ENCODE measurements around the gene TIMMDC1. TPM values are rescaled to one million over a fixed set of nuclear protein-coding genes. Genes with fewer than 3 reads are reported as not detected.
A peak's percentile ranks its signal among the peaks of the same experiment; 100 is the strongest.

TIMMDC1 gene, protein sequence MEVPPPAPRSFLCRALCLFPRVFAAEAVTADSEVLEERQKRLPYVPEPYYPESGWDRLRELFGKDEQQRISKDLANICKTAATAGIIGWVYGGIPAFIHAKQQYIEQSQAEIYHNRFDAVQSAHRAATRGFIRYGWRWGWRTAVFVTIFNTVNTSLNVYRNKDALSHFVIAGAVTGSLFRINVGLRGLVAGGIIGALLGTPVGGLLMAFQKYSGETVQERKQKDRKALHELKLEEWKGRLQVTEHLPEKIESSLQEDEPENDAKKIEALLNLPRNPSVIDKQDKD
- 65.6 and 134 TPM in 2 replicates for total RNA-seq (ENCODE audit: low replicate concordance)

DNA sequence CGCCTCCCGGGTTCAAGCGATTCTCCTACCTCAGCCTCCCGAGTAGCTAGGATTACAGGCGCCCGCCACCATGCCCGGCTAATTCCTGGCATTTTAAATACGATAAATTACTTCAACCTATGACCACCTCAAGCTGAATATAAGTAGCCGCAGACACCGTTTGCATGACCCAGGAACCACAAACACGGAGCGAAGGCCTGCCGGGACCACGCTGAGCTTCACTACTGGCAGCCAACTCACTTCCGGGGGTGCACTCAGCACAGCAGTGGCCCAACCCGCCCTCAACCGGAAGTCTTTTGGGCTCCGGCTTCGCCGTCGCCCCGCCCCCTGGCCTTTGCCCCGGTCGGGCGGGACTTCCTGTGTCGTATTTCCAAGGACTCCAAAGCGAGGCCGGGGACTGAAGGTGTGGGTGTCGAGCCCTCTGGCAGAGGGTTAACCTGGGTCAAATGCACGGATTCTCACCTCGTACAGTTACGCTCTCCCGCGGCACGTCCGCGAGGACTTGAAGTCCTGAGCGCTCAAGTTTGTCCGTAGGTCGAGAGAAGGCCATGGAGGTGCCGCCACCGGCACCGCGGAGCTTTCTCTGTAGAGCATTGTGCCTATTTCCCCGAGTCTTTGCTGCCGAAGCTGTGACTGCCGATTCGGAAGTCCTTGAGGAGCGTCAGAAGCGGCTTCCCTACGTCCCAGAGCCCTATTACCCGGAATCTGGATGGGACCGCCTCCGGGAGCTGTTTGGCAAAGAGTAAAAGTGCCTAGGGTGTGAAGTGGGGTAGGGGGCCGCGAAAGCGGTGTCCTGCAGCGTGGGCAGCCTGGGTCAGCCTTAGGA lies at the start of gene TIMMDC1:
Gene TIMMDC1, plus strand, starts transcription at position 362 of the 826 bp plus-strand sequence. Its CDS starts 187 bp downstream, at position 549.
- peak; percentile 92 for DNase-seq (ENCODE audit: low read depth)
- H3K4me3 ChIP-seq (ENCODE audit: low read depth, low read length) = peak within 1 kb of the TSS; percentile 94
- TF ChIP-seq, protein P1, sequence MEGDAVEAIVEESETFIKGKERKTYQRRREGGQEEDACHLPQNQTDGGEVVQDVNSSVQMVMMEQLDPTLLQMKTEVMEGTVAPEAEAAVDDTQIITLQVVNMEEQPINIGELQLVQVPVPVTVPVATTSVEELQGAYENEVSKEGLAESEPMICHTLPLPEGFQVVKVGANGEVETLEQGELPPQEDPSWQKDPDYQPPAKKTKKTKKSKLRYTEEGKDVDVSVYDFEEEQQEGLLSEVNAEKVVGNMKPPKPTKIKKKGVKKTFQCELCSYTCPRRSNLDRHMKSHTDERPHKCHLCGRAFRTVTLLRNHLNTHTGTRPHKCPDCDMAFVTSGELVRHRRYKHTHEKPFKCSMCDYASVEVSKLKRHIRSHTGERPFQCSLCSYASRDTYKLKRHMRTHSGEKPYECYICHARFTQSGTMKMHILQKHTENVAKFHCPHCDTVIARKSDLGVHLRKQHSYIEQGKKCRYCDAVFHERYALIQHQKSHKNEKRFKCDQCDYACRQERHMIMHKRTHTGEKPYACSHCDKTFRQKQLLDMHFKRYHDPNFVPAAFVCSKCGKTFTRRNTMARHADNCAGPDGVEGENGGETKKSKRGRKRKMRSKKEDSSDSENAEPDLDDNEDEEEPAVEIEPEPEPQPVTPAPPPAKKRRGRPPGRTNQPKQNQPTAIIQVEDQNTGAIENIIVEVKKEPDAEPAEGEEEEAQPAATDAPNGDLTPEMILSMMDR (IDR thresholded peaks at IDR 0.05; ENCODE audit: insufficient read depth, low read length) = no peak

GRCh38 chr3:119453822-119454221 lies 44.5 kb upstream of the TIMMDC1 start:
- DNase-seq (ENCODE audit: low read depth) = no peak
- TF ChIP-seq, protein P1 (IDR thresholded peaks at IDR 0.05; ENCODE audit: insufficient read depth, low read length) = no peak
- H3K4me3 ChIP-seq (ENCODE audit: low read depth, low read length) = no peak overlapping the region

DNA sequence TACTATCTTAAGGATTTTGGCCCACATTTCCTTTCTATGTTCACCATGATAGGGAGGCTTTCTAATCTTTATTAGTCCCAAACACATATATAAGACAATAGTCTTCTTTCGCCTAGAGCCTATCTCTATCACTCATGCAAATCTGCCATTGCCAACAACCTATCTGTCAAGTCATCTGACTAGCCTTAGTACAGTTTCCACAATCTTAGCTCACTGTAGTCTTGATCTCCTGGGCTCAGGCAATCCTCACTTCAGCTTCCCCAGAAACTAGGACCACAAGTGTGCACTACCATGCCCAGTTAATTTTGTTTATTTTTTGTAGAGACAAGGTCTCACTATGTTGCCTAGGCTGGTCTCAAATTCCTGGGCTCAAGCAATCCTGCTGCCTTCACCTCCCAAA lies 41.9 kb upstream of the TIMMDC1 start:
- TF ChIP-seq, protein P1 (IDR thresholded peaks at IDR 0.05; ENCODE audit: insufficient read depth, low read length) = no peak
- H3K4me3 ChIP-seq (ENCODE audit: low read depth, low read length) = no peak overlapping the region

DNA sequence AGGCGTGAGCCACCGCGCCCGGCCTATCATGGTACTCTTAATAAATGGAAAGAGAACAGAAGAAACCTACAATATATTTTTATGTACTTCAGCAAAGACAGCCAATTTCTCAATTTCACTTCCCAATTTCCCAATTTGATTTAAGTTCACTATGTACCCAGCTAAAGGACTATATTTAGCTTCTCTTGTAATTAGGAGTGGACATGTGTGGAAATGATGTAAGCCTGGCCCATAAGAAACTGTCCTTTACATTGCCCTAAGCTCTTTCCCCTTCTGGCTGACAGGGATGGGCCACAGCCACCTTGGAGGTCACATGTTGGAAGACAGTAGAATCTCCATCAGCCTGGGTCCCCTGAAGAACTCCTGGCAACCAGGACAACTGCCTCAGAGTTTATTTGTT lies 41.1 kb upstream of the TIMMDC1 start:
- DNase-seq (ENCODE audit: low read depth) = no peak
- TF ChIP-seq, protein P1 (IDR thresholded peaks at IDR 0.05; ENCODE audit: insufficient read depth, low read length) = no peak
- H3K4me3 ChIP-seq (ENCODE audit: low read depth, low read length) = no peak overlapping the region

More for the DNA sequence above, 41.9 kb upstream of the TIMMDC1 start:
- no peak for DNase-seq (ENCODE audit: low read depth)

DNA sequence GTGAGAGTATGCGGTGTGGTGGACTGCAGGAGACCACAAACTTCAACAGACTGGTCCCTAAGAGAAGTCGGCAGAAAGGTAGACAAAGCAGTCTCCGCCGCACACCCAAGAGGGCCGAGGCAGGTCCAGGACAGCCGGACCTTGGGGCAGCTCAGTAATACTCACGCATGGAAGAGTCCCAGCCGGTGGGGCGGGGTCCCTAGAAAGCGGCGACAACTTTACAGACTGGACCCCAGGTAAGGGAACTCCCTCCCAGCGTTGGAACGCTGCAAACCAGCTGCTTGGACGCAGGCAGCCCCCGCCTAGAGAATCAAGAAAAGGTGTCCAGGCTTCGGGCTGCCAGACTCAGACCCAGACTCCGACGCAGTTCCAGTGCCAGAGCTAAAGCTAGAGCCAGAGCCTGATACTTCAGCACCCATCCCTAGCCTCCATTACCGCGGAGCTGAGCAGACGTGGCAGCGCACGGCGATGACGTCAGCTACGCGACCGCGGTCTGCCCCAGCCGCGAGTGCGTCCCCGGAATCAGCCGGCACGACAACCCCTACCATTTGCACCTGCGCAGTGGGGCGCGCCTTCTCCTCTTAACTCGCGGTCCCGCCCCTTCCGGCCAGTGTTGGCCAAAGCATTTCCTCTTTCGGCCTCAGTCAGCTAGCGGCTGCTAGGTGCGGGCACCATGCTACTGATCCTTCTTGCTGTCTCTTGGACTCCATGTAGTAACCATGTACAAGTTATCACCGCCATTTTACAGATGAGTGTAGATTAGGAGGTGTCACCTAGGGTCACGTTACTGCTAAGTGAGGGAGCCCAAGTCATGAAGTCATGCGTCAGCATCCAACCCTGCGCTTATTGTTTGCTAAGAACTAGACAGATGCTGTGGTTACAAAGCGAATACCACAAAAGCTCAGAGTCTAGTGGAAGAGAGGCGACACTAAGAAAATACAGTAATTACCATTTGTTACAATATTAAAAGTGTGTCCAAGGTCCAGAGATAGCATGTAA lies 34.9 kb upstream of the TIMMDC1 start, which contains the start of gene TMEM39A:
Gene TMEM39A, minus strand, starts transcription at position 445 of the 999 bp plus-strand sequence. CDS start 1,541 bp downstream, outside the sequence.
- DNase-seq (ENCODE audit: low read depth) = peak; percentile 98
- peak within 1 kb of the TSS; percentile 98 for H3K4me3 ChIP-seq (ENCODE audit: low read depth, low read length)
- TF ChIP-seq, protein P1 (IDR thresholded peaks at IDR 0.05; ENCODE audit: insufficient read depth, low read length) = peak; percentile 15

- no peak for DNase-seq (ENCODE audit: low read depth)
- no peak overlapping the region for H3K4me3 ChIP-seq (ENCODE audit: low read depth, low read length)
- TF ChIP-seq, protein P1 (IDR thresholded peaks at IDR 0.05; ENCODE audit: insufficient read depth, low read length) = no peak
Measured at GRCh38 chr3:119468041-119468440, 30.3 kb upstream of the TIMMDC1 start.
